GM12891 (cell line): ENCODE data around the gene ACTN4.

Source experiments
- DNase-seq: peaks from one replicate; pipeline ENCODE4 v3.0.0; 2011; ENCODE audit warnings: low spot score; ENCODE audit not compliant: insufficient read length
- FAIRE-seq: peaks from 2 replicates; lab custom pipeline; 2011; peaks lifted over from hg19 to GRCh38; lab: Jason Lieb, UNC
- PAX5 ChIP-seq: IDR thresholded peaks from 2 replicates; pipeline ENCODE4 v1.6.1; 2011; ENCODE audit warnings: low read length, moderate library complexity, mild to moderate bottlenecking; ENCODE audit not compliant: insufficient read depth, severe bottlenecking
- POLR2A ChIP-seq: IDR thresholded peaks from 2 replicates; pipeline ENCODE4 v1.6.1; 2011; ENCODE audit warnings: low read depth, low read length, control low read depth
- POLR2AphosphoS5 ChIP-seq: IDR thresholded peaks from 2 replicates; pipeline ENCODE4 v1.6.1; 2011; ENCODE audit warnings: low read depth, low read length, control low read depth
- POU2F2 ChIP-seq: IDR thresholded peaks from 2 replicates; pipeline ENCODE4 v1.6.1; 2011; ENCODE audit warnings: low read depth, mild to moderate bottlenecking, control low read depth, low read length, moderate library complexity
- SPI1 ChIP-seq: IDR thresholded peaks from 2 replicates; pipeline ENCODE4 v1.6.1; 2011; ENCODE audit warnings: low read depth, low read length, control low read depth
- TAF1 ChIP-seq: IDR thresholded peaks from 2 replicates; pipeline ENCODE4 v1.6.1; 2011; ENCODE audit warnings: low read depth, low read length, control low read depth

ACTN4 gene

GRCh38 chr19:38696729-38697055, 49.2 kb downstream of the ACTN4 start:
- TF ChIP-seq PAX5 (no peak), POLR2AphosphoS5 (no peak), TAF1 (no peak), SPI1 (no peak), POLR2A (no peak), POU2F2 (no peak)
- no peak for DNase-seq
- no peak for FAIRE-seq

GRCh38 chr19:38697197-38697596, 49.7 kb downstream of the ACTN4 start:
- no peak for TF ChIP-seq POLR2AphosphoS5
- TF ChIP-seq POU2F2: no peak
- no peak for TF ChIP-seq POLR2A
- TF ChIP-seq SPI1: no peak
- no peak for TF ChIP-seq TAF1
- TF ChIP-seq PAX5: no peak
- DNase-seq (no peak), FAIRE-seq (no peak)

DNA sequence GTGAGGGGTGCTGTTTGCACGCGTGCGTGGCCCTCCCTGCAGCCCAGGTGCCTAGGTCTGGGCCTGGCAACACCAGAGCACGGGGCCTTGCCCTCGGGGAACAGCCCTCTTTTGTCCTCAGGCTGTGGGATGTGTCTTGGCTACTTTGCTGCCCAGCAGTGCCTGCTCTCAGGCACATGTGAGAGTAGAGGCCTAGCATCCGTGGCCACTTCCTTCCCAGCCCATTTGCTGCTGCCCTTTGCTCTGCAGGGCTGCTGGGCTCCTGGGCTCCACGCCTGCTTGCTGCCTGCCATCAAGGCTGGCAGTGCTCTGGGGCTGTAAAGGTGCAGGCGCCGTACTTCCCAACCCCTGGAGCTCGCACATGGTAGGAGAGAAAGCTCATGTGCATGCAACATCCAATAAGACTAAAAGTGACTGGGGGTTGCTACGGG, 50.2 kb downstream of the ACTN4 start:
- no peak for FAIRE-seq
- no peak for DNase-seq
- TF ChIP-seq POLR2A (no peak), POLR2AphosphoS5 (no peak), SPI1 (no peak), PAX5 (no peak), TAF1 (no peak), POU2F2 (no peak)

DNA sequence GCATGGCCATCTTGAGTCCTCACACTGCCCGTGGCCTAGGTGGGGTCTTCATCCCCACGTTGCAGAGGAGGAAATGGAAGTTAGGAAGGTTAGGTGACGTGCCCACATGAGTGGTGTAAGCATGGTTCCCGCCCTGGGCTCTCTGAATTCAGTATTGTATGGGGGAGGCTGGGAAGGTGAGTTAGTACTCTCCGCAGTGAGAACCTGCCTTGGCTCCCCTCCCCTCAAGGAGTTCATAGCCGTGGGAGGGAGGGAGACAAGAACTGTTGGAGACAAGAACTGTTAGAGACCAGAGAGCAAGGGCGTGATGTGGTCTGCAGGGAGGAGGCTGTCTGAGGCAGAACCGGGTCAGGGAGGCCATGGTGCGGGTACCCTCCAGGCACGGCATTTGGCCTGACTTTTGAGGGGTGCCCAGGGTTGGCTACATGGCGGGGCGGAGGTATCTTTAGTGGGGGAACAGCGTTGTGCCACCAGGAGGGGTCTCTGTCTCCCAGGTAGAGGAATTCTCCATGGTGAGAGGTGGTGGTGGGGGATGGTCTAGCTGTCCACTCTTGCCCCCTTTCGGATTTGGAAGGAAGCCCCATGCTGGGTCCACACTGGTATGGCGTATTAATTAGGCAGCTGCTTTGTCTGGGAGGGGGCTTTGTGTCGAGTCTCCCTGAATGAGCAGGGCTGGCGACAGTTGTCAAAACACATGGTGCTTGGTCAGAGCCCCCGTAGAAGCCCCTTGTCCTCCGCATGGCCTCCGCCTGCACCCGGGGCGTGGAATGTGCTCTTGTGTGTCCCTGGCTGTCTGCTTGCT, 51.0 kb downstream of the ACTN4 start:
- DNase-seq (no peak), FAIRE-seq (no peak)

GRCh38 chr19:38699027-38699346, 51.5 kb downstream of the ACTN4 start:
- no peak for DNase-seq
- FAIRE-seq: peak; percentile 76
- TF ChIP-seq TAF1 (no peak), POLR2AphosphoS5 (no peak), POU2F2 (no peak), PAX5 (no peak), POLR2A (no peak), SPI1 (no peak)

More for the DNA sequence above, 51.0 kb downstream of the ACTN4 start:
- TF ChIP-seq PAX5: no peak
- no peak for TF ChIP-seq POLR2A
- no peak for TF ChIP-seq POU2F2
- TF ChIP-seq POLR2AphosphoS5: peak; percentile 32; the same call in 1 of the 2 replicates

DNA sequence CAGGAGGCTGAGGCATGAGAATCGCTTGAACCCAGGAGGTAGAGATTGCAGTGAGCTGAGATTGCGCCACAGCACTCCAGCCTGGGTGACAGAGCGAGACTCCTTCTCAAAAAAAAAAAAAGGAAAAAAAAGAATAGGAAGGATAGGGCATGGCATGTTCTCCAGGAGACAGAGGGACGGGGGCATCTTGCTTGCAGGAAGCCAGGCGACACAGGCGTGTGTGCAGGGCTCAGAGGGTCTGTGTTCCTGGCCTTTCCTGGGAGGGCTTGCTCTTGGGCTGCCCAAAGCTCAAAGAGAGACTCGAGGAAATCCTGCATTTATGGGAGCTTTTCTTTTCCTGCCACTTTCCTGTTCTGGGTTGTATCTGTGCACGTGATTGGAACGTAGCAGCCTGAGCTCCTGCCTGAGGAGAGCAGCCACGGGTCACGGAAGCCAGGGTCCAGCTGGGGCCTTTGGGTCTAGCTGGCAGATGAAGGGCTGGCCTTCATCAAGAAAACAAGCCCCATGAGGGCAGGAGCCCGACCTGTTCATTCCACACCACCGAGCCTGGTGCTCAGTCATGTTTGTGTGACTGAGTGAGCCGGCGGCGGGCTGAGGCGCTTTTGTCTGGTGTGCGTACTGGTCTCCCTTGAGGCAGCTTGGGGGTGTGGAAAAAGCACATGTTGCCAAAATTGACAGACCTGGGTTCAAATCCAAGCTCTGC, 52.3 kb downstream of the ACTN4 start:
- TF ChIP-seq POLR2AphosphoS5 (no peak), POLR2A (no peak), POU2F2 (no peak), TAF1 (no peak), PAX5 (no peak), SPI1 (no peak)
- DNase-seq: no peak

GRCh38 chr19:38700350-38700901, 53.0 kb downstream of the ACTN4 start:
- no peak for FAIRE-seq
- TF ChIP-seq POLR2AphosphoS5 (no peak), POU2F2 (no peak), TAF1 (no peak), SPI1 (no peak), POLR2A (no peak), PAX5 (no peak)
- DNase-seq: no peak

More for the DNA sequence above, 52.3 kb downstream of the ACTN4 start:
- FAIRE-seq: no peak

DNA sequence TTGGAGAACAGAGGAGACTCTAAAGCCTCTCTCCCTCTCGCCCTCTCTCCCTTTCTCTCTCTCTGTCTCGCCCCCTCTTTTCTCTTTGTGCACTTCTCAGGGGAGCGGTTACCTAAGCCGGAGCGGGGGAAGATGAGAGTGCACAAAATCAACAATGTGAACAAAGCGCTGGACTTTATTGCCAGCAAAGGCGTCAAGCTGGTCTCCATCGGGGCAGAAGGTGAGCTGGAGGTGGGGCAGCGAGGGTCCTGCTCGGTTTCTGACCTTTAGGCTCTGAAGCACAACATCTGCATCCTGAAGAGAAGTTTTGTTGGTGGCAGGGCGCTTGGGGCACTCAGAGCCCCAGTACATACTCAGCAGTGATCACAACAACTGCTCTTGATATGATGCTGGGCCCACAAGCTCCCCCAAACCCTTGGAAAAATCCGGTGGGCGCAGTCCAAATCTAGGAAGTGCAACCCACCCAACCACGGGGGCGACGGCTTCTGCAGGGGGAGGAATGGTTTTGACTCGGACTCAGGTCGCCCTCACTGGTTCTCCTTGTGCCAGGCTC, 53.5 kb downstream of the ACTN4 start:
- no peak for TF ChIP-seq TAF1
- TF ChIP-seq SPI1: no peak
- TF ChIP-seq POLR2A: no peak
- no peak for TF ChIP-seq POU2F2
- no peak for TF ChIP-seq PAX5
- no peak for TF ChIP-seq POLR2AphosphoS5
- FAIRE-seq: no peak
- no peak for DNase-seq

- no peak for FAIRE-seq
- TF ChIP-seq TAF1 (no peak), PAX5 (no peak), SPI1 (no peak), POLR2AphosphoS5 (no peak), POLR2A (no peak), POU2F2 (no peak)
- DNase-seq: no peak
Measured at GRCh38 chr19:38701455-38702063, 54.1 kb downstream of the ACTN4 start.

GRCh38 chr19:38702278-38702677, 54.8 kb downstream of the ACTN4 start:
- TF ChIP-seq TAF1 (no peak), SPI1 (no peak), PAX5 (no peak), POU2F2 (no peak), POLR2A (no peak), POLR2AphosphoS5 (no peak)
- DNase-seq: no peak

More at GRCh38 chr19:38702278-38702677, 54.8 kb downstream of the ACTN4 start:
- FAIRE-seq: no peak
